ENCODE data around the gene ZNF284.

The ZNF284 gene

DNA sequence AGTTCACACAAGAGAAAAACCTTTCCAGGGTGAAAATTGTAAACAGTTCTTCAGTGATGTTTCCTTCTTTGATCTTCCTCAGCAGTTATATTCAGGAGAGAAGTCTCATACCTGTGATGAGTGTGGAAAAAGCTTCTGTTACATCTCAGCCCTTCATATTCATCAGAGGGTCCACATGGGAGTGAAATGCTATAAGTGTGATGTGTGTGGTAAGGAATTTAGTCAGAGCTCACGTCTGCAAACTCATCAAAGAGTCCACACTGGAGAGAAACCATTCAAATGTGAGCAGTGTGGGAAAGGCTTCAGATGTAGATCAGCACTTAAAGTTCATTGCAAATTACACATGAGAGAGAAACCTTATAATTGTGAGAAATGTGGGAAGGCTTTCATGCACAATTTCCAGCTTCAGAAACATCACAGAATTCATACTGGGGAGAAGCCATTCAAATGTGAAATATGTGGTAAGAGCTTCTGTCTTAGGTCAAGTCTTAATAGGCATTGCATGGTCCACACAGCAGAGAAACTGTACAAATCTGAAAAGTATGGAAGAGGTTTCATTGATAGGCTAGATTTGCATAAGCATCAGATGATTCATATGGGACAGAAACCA, 39.9 kb upstream of the ZNF284 start:
- H4K20me1 ChIP-seq (ENCODE audit: insufficient read depth): no peaks in the 10 kb centered on the region
- TF ChIP-seq, protein P1, sequence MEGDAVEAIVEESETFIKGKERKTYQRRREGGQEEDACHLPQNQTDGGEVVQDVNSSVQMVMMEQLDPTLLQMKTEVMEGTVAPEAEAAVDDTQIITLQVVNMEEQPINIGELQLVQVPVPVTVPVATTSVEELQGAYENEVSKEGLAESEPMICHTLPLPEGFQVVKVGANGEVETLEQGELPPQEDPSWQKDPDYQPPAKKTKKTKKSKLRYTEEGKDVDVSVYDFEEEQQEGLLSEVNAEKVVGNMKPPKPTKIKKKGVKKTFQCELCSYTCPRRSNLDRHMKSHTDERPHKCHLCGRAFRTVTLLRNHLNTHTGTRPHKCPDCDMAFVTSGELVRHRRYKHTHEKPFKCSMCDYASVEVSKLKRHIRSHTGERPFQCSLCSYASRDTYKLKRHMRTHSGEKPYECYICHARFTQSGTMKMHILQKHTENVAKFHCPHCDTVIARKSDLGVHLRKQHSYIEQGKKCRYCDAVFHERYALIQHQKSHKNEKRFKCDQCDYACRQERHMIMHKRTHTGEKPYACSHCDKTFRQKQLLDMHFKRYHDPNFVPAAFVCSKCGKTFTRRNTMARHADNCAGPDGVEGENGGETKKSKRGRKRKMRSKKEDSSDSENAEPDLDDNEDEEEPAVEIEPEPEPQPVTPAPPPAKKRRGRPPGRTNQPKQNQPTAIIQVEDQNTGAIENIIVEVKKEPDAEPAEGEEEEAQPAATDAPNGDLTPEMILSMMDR (conservative IDR thresholded peaks at IDR 0.05; ENCODE audit: low read depth, low read length): no peak
- no peak overlapping the region for H3K4me2 ChIP-seq
- no peaks in the 10 kb centered on the region for H3K79me2 ChIP-seq (ENCODE audit: insufficient read depth, low read depth)
- no peaks in the 10 kb centered on the region for H3K4me1 ChIP-seq (ENCODE audit: low read depth, poor library complexity, severe bottlenecking)
- H3K4me3 ChIP-seq (IDR thresholded peaks at IDR 0.05; ENCODE audit: insufficient read depth, low read depth, low read length): no peak overlapping the region
- no peak overlapping the region for H3K9ac ChIP-seq
- H3K27ac ChIP-seq: no peak overlapping the region
- no peaks in the 10 kb centered on the region for H3K36me3 ChIP-seq (ENCODE audit: insufficient read depth)
- H2AFZ ChIP-seq (ENCODE audit: low read depth): no peak overlapping the region
- no peaks in the 10 kb centered on the region for H3K27me3 ChIP-seq (ENCODE audit: insufficient read depth, low read depth)

DNA sequence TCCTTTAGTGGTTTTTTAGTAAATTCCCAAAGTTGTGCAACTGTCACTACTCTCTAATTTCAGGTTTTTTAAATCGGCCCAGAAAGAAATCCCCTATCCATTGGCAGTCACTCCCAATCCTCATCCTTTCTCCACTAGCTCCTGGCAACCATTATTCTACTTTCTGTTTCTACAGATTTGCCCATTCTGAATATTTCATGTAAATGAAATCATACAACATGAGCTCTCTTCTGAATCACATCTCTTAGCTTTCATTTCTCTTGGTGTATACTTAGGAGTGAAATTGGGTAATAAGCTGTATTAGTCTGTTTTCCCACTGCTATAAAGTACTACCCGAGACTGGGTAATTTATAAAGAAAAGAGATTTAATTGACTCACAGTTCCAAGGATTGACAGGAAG, 29.8 kb upstream of the ZNF284 start:
- Histone ChIP-seq H3K36me3 (ENCODE audit: insufficient read depth) (no peaks in the 10 kb centered on the region), H3K4me2 (no peak overlapping the region), H3K27me3 (ENCODE audit: insufficient read depth, low read depth) (no peaks in the 10 kb centered on the region), H3K9ac (no peak overlapping the region), H3K79me2 (ENCODE audit: insufficient read depth, low read depth) (no peaks in the 10 kb centered on the region), H3K4me1 (ENCODE audit: low read depth, poor library complexity, severe bottlenecking) (no peaks in the 10 kb centered on the region), H3K27ac (no peak overlapping the region), H3K4me3 (IDR thresholded peaks at IDR 0.05; ENCODE audit: insufficient read depth, low read depth, low read length) (no peak overlapping the region), H2AFZ (ENCODE audit: low read depth) (no peak overlapping the region), H4K20me1 (ENCODE audit: insufficient read depth) (no peaks in the 10 kb centered on the region)
- TF ChIP-seq, protein P1 (conservative IDR thresholded peaks at IDR 0.05; ENCODE audit: low read depth, low read length): no peak

DNA sequence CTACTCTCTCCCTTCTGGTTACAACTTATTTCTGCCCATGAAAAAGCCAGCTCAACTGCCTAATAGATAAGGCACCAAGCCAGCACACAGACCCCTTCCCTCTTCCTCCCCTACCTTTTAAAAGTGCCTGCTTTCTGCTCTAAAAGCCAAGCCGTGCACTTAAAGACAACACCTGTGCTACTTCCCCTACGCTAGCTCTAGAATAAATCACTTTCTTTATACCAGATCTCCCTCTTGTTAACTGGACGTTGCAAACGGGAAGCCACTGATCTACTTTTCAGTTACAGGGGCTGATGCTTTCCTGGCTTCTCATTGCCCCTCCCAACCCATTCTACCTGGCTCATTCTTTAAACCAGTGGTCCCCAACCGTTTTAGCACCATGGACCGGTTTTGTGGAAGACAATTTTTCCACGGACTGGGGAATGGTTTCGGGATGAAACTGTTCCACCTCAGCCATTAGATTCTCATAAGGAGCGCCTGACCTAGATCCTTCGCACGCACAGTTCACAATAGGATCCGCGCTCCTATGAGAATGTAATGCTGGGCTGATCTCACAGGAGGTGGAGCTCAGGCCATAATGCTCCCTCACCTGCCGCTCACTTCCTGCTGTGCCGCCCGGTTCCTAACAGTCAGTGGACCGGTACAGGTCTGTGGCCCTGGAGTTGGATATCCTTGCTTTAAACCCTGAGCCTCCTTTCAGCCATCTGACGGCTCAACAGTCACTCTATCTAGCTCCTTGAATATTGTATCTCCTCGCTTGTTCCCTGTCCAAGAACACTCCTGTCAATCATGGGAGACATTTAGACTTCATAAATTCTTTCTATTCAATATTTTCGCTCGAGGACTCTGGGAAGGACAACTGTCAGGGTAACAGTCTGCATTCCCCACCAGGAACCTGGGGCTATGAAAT, 21.0 kb upstream of the ZNF284 start:
- no peaks in the 10 kb centered on the region for H3K4me1 ChIP-seq (ENCODE audit: low read depth, poor library complexity, severe bottlenecking)
- no peaks in the 10 kb centered on the region for H4K20me1 ChIP-seq (ENCODE audit: insufficient read depth)
- no peak overlapping the region for H3K27ac ChIP-seq
- no peak overlapping the region for H3K4me2 ChIP-seq
- H3K27me3 ChIP-seq (ENCODE audit: insufficient read depth, low read depth): no peaks in the 10 kb centered on the region
- H3K36me3 ChIP-seq (ENCODE audit: insufficient read depth): no peaks in the 10 kb centered on the region
- no peak overlapping the region for H3K4me3 ChIP-seq (IDR thresholded peaks at IDR 0.05; ENCODE audit: insufficient read depth, low read depth, low read length)
- no peak overlapping the region for H2AFZ ChIP-seq (ENCODE audit: low read depth)
- TF ChIP-seq, protein P1 (conservative IDR thresholded peaks at IDR 0.05; ENCODE audit: low read depth, low read length): no peak
- H3K9ac ChIP-seq: no peak overlapping the region
- no peaks in the 10 kb centered on the region for H3K79me2 ChIP-seq (ENCODE audit: insufficient read depth, low read depth)

DNA sequence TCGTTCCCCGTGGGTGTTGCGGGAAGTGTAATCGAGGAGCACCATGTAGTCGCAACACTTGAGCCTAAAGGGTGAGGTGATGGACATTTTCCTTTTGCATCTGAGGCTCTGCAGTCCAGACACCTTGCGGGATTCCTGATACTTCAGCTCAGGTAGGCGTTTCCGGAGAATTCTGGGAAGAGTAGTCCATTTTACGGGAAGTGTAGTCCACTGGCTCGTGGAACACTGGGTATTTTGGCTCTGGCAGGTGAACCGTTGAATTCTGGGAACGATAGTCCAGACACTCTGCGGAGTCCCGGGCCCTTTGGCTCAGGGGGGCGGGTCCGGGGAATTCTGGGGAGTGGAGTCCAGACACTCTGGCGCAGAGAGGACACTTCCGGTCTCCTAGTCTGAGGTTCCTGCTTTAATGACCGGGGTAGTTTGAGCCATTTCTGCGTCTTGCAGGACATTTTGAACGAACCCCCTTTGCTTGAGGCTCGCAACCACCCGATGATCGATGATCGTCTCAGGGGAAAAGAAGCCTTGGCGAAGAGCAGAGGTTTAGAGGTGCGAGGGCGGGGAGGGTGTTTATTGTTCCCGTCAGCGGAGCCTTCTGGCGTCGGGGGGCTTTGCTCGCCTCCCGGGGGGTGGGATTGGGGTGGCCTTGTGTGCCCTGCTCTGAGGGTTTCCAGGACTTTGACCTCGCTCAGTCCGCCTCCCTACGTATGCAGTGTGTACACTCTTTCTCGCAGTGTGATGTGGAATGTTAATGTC, 20.1 kb upstream of the ZNF284 start, which contains the start of gene ZNF223:
Gene ZNF223, plus strand, starts transcription at position 387 of the 753 bp plus-strand sequence. CDS start 3,141 bp downstream, outside the sequence.
- Histone ChIP-seq H3K79me2 (ENCODE audit: insufficient read depth, low read depth) (no peaks in the 10 kb centered on the region), H3K27ac (no peak within 1 kb of the TSS), H2AFZ (ENCODE audit: low read depth) (no peak within 1 kb of the TSS), H3K4me1 (ENCODE audit: low read depth, poor library complexity, severe bottlenecking) (no peaks in the 10 kb centered on the region), H3K9ac (no peak within 1 kb of the TSS), H4K20me1 (ENCODE audit: insufficient read depth) (no peaks in the 10 kb centered on the region), H3K27me3 (ENCODE audit: insufficient read depth, low read depth) (no peaks in the 10 kb centered on the region), H3K4me3 (IDR thresholded peaks at IDR 0.05; ENCODE audit: insufficient read depth, low read depth, low read length) (no peak within 1 kb of the TSS), H3K36me3 (ENCODE audit: insufficient read depth) (no peaks in the 10 kb centered on the region), H3K4me2 (no peak within 1 kb of the TSS)
- TF ChIP-seq, protein P1 (conservative IDR thresholded peaks at IDR 0.05; ENCODE audit: low read depth, low read length): no peak
